ENCODE measurements around the gene BID.

Gene BID

DNA sequence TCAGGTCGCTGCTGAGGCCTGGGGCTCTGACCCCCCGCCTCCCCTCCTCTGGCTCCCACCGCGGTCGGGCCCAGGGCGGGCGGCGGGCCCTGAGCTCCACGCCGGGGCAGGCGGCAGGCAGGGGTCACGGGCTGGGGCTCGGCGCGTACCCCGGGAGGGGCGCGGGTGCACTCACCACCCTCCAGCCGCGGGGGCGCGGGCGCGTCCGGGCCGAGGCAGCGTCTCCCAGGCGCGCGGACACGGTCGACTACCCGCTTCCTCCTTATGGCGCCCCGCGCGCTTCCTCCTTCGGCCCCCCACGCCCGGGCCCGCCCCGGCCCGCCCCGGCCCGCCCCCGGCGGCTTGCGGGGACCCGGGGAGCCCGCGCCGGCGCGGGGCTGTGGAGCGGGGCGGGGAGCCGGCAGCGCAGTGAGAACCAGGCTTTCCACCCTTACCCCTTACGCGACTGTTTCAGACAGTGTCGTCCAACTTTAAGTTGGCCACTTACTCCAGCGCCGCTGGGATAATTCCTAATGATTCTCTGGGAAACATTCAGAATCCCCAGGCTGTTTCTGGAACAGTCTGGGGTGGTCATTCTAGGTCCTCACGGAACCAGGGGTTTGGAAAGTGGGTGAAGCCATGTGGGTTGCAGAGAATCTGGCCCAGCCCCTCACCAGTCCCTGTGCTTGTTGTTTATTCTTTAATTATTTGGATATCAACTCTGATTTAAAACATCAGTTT lies at the start of gene BID:
TSS of gene BID (minus strand) at position 264 of the 720 bp plus-strand sequence. CDS start 24,353 bp downstream, outside the sequence.
- peak; percentile 68 for DNase-seq

GRCh38 chr22:17823964-17824363 lies 49.7 kb upstream of the BID start:
- DNase-seq = no peak

DNA sequence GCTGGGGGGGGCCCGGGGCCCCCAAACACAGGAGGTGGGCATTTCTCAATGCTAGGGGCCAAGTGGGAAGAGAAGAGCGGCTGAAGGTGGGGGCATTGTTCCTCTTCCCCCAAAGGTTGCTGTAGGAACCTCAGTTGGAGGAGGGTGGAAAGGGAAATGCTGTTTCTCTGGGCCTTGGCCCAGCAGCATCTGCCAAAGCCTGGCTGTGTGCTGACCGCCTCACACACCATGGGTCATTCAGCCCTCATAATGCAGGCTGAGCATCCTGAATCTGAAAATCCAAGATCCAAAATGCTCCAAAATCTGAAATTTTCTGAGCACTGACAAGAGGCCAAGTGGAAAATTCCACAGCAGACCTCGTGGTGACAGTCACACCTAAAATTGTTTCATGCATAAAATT lies 49.0 kb upstream of the BID start:
- DNase-seq = no peak

- no peak for DNase-seq
Observed at GRCh38 chr22:17822087-17822486, 47.8 kb upstream of the BID start.

- no peak for DNase-seq
Observed at GRCh38 chr22:17820879-17821439, 46.7 kb upstream of the BID start.

DNA sequence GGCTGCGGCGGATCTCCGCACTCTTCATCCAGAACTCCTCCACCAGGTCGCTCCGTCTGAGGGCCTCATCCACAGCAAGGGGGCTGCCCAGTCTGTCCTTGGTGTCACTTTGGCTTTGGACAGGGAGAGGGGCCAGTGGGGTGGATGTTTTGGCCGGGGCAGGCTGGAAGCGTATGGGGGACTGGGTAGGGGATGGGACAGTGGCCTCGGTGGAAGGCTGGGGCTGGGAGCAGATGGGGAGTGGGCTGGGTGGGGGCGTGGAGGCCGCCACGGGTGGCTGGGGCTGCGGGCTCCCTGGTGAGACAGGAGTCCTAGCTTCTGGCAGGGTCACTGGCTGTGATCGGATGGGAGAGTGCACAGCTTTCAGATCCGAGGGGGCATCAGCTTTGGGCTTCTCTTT lies 44.4 kb upstream of the BID start:
- no peak for DNase-seq

DNA sequence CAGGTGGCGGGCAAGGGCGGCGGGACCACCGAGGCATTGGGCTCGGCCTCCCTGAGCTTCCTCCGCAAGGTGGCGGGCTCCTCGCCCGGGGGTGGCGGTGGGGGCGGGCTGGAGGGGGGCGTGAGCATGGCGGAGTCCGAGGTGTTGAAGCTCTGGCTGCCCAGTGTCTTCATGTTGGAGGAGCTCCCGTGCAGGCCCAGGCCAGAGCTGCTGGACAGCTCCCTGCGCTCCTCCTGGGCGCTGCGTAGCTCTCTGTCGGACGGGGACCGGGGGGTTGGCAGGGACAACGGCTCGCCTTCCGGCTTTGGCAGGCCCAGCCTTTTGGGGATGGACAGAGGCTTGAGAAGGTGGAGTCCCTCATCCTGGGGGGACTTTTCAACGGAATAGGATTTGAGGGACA lies 43.9 kb upstream of the BID start:
- DNase-seq = no peak

DNA sequence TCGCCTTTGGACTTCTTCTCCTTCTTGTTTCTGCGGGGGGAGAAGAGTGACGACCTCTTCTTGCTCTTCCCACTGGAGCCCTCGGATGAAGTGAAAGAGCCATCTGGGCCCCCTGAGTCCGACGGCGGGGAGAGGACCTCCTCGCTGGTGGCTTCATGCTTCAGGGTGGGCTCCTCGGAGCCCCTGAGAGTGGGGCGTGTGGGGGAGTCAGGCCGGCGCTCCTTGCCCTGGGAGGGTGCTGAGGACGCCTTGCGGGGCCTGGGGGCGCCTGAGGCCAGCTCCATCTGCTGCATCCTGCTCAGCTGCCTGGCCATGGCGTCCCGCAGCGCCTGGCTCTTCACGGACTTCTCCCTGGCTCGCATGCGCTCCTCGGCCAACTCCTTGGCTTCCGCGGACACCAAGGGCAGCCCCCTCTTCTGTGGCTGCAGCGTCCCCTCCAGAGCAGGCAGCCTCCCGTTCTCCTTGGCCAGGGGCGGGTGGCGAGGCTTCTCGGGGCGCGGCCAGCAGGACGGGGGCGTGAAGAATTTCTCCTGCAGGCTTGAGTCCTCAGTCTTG lies 43.3 kb upstream of the BID start:
- DNase-seq = no peak

DNA sequence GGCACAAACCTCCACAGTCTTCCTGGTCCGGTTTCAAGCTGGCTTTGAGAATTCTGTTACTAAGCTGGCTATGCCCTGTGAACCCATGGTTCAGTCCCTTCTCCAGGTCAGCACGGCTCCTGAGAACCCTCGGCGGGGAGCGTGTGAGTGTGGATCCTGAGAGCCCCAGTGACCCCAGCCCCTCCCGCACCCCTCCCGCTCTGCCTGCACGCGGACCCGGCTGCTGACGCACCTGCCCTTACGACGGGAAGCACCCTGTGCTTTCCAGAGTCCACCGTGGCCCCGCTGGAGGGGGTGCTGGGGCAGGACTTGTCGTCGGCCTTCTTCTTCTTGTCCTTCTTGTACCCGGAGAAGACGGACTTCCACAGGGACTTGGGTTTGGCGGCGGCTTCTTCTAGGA lies 42.8 kb upstream of the BID start:
- no peak for DNase-seq

GRCh38 chr22:17816649-17817048 lies 42.4 kb upstream of the BID start:
- DNase-seq = no peak

- DNase-seq = no peak
Observed at GRCh38 chr22:17815703-17816254, 41.5 kb upstream of the BID start.

DNA sequence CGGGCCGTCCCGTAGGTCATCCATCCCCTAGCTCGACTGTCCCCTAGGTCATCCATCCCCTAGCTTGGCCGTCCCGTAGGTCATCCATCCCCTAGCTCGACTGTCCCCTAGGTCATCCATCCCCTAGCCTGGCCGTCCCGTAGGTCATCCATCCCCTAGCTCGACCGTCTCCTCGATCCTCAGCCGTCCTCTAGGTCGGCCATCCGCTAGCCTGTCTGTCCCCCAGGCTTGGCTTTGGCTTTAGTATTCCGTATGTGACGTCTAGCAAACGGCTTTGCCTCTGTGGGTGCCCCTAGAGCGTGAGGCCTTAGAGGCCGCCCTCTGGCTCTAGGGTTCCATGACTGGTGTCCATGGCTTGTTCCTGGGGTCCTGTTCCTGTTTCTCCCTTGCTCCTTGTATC lies 40.6 kb upstream of the BID start:
- no peak for DNase-seq

DNA sequence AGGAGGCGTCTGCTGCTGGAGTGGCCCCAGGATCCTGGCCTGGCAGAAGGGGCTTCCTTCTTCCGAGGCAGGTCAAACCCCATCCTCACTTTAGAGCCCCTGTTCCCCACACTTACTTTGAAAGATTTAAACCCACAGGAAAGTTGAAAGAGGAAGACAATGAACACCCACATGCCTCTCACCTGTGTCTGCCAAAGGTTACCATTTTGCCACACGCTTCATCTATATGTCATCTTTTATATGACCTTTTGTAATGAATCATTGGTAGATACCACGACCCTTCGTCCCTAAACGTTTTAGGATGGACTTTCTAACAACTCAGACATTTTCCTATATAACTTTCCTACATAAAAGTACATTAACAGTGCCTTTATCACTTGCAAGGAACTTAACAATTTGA lies 39.8 kb upstream of the BID start:
- no peak for DNase-seq

- DNase-seq = no peak
Observed at GRCh38 chr22:17811119-17811518, 36.9 kb upstream of the BID start.

DNA sequence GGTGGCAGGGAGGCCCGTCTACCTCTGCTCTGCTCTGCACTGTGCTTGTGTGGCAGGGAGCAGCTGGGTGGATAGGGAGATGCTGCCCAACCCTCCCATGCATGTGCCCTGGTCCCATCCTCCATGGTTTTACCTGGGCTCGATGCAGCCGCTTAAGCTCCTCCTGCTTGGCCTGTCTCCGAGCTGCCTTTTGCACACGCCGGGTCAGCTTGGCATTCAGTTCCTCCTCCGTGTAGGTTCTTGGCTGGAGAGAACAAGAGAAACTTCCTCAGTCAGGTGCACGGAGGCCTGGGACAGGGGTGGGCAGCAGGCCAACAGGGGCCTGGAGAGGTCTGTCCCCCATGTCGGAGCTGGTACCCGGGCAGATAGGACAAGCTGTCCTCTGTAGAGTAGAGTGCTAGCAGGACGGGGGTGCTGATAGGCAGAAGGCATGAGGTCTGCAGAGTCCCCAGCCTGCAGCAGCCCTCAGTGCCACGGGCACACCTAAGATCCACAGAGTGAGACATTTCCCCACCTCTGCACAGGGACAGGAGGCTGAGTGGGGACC lies 36.4 kb upstream of the BID start:
- DNase-seq = no peak

DNA sequence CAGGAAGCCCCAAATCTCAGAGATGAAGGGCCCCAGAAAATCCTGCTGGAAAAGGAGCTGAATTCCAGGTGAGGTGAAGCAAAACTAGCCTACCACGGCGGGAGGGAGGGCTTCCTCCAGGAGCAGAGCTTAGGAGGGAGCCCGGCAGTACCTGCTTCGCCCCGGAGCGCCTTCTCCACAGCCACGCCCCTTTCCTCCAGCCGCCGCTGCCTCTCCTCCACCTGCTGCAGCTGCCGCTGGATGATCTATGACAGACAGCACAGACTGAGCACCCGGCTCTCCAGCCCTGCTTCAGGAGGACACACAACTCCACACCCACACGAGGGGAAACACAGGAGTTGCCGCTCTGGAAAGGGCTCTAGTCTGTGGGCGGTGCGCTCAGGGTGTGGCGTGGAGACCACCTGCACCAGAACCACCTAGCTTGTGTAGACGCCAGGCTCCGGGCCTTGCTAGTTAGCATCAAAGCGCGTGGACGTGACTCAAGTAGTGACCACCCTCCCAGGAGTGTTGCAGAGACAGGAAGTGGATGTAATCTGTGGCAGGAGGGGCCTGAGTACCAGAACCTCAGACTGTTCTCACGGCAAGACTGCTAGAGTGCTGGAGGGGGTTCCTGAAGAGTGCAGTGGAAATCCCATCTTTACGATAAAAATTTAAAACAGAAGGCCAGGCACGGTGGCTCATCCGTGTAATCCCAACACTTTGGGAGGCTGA lies 34.6 kb upstream of the BID start:
- DNase-seq = no peak

DNA sequence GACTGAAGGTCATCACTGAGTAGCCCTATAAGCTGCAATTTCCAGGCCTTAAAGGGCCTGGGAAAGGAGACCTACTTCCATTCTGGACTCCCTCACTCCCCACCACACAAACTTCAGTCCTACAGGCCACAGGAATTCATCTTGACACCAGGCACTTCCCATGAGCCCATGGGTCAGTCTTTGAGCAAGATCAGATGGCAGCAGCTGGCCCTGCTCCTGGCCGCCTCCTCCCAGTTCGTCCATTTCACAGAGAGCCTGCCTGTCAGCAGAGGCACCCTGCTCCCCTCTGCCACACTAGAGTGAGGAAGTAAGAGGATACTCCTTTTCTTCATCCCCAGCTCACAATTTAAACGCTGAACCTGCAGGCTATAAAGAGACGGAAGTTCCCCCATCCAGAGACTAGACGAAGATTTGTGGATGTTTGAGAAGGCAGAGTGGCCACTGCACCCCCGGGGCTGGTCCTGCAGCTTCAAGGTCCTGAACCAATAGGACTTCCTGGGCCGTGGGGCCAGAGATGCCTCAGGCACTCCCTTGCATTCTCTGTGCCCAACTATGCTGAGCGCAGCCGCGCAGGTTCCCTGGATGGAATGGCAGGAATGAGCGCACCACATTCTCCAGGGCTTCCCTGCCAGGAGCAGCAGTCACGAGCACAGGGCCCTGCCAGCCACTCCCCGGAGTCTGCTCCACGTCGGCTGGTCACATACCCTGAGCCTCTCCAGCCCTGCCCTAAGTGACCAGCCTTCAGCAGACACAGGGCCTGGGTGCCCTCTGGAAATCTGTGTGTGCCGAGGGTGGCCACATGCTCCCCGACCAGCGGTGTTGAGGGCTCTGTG lies 33.5 kb upstream of the BID start:
- DNase-seq = no peak

DNA sequence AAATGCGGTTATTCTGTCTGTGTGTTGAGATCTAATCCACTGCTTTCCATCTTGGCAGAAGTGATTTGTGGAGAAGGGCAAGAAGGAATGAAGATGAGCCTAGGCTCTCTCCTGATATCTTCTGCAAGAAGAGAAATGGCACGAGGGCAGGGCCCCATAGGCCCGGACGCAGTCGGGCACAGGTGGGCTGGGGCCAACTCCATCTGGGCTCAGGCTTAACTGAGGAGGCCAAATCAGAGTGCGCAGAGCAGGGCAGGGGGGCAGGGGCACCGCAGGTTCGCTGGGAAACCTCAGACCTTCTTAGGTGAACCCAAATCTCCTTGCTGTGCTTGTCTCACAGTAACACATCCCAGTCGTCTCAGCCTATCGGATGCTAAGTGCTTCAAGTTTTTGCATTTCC lies 32.8 kb upstream of the BID start:
- no peak for DNase-seq

DNA sequence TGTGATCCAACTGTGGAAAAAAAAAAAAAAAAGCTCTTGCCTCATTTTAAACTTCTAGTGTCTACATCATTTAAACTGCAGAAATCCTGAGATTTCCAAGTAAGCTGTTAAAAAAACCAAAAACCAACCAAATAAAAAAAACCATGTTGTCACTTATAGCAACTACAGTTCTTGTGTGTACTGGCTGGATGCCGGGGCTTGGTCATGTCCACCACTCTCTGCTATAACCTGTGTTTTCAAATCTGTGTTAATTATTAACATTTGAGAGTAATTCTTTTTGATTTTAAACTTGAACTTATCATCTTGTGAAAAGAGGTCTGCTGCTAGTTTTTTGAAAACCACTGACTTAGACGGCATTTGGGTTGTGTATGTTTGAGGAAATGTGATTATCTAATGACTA lies 32.2 kb upstream of the BID start:
- no peak for DNase-seq

- DNase-seq = no peak
Observed at GRCh38 chr22:17804331-17805080, 30.2 kb upstream of the BID start.

DNA sequence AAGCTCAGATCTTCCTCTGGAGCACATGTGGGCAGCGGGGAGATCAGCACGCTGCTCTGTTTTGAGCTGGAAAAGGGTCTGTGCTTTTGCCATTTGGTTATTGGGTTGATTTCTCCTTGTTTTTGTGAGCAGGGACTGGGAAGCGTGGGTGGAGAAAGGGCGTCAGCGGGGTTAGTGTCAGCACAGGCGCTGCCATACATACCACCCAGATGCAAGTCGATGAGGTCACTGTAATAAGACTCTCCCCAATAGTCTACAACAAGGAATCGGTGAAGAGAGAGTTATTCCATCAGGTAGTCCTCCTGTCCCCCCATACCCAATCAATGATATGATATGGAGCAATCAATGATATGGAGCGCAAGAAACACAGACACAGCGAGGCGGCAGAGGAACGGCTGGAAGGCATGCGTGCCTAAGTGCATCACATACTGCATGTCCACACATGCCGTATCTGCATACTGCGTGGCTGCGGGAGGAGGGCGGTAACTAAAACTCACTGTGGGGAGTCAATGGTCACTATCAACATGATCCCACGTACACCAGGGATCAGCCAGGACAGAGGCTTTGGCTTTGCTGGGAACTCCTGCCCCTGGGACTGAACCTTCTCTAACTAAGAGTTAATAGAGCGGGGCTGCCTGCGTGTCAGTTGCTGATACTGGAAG lies 29.5 kb upstream of the BID start:
- DNase-seq = no peak
